DMS79 (cell line): ENCODE data around the gene LETM1.

Experiments used
- DNase-seq: peaks from one replicate; lab custom pipeline; 2025; lab: John Stamatoyannopoulos, UW

LETM1 gene

GRCh38 chr4:1778642-1779392 is 77.1 kb downstream of the LETM1 start:
- no peak for DNase-seq

GRCh38 chr4:1777822-1778641 is 77.9 kb downstream of the LETM1 start:
- no peak for DNase-seq

- DNase-seq: no peak
Observed at GRCh38 chr4:1776521-1777161, 79.3 kb downstream of the LETM1 start.

- DNase-seq: no peak
Observed at GRCh38 chr4:1775731-1776500, 80.0 kb downstream of the LETM1 start.

GRCh38 chr4:1773754-1774153 is 82.2 kb downstream of the LETM1 start:
- DNase-seq: no peak

GRCh38 chr4:1772853-1773538 is 83.0 kb downstream of the LETM1 start:
- no peak for DNase-seq

GRCh38 chr4:1771555-1772305 is 84.2 kb downstream of the LETM1 start:
- DNase-seq: no peak

GRCh38 chr4:1770791-1771231 is 85.1 kb downstream of the LETM1 start:
- DNase-seq: no peak

- no peak for DNase-seq
Observed at GRCh38 chr4:1770245-1770644, 85.7 kb downstream of the LETM1 start.

GRCh38 chr4:1769692-1770091 is 86.3 kb downstream of the LETM1 start:
- DNase-seq: no peak

GRCh38 chr4:1768367-1769034 is 87.5 kb downstream of the LETM1 start:
- DNase-seq: no peak

GRCh38 chr4:1767770-1768366 is 88.1 kb downstream of the LETM1 start:
- DNase-seq: no peak

GRCh38 chr4:1767061-1767769 is 88.7 kb downstream of the LETM1 start:
- DNase-seq: no peak

- DNase-seq: no peak
Observed at GRCh38 chr4:1766106-1767060, 89.6 kb downstream of the LETM1 start.

- DNase-seq: no peak
Observed at GRCh38 chr4:1765409-1766072, 90.4 kb downstream of the LETM1 start.

- DNase-seq: no peak
Observed at GRCh38 chr4:1764670-1765069, 91.3 kb downstream of the LETM1 start.

GRCh38 chr4:1763550-1764080 is 92.3 kb downstream of the LETM1 start:
- DNase-seq: no peak
